Keratinocyte (primary cell): ENCODE results near the gene CACNG3. TPM values are rescaled to one million over a fixed set of nuclear protein-coding genes. Genes with fewer than 3 reads are reported as not detected.

Source experiments
- DNase-seq: peaks from one replicate; pipeline ENCODE4 v3.0.0-alpha.2; 2011; ENCODE audit warnings: low read depth, missing footprints, low spot score
- FAIRE-seq: peaks from 2 replicates; lab custom pipeline; 2011; peaks lifted over from hg19 to GRCh38; lab: Jason Lieb, UNC
- H2AFZ ChIP-seq: 2 replicates; pipeline ENCODE4 v1.6.0; 2012; ENCODE audit warnings: low read length, control low read depth, inconsistent platforms; ENCODE audit not compliant: control insufficient read depth
- H3K27ac ChIP-seq: 2 replicates; pipeline ENCODE4 v1.5.1; 2011; ENCODE audit warnings: low read length; ENCODE audit not compliant: control insufficient read depth, insufficient read depth
- H3K27me3 ChIP-seq: 3 replicates; pipeline ENCODE4 v1.6.0; 2011; ENCODE audit warnings: low read length; ENCODE audit not compliant: control insufficient read depth, insufficient read depth; ENCODE audit errors: extremely low read depth
- H3K36me3 ChIP-seq, 2 experiments: 2 replicates in 1 of 2; 3 replicates in 1 of 2; pipeline ENCODE4 v1.5.1; 2011; ENCODE audit warnings: low read length in 2 of 2, mild to moderate bottlenecking in 1 of 2; ENCODE audit not compliant: control insufficient read depth in 2 of 2, insufficient read depth in 2 of 2; ENCODE audit errors: extremely low read depth in 1 of 2
- H3K4me1 ChIP-seq: 3 replicates; pipeline ENCODE4 v1.5.1; 2011; ENCODE audit warnings: low read length; ENCODE audit not compliant: control insufficient read depth, insufficient read depth; ENCODE audit errors: extremely low read depth
- H3K4me2 ChIP-seq: 3 replicates; pipeline ENCODE4 v1.6.0; 2011; ENCODE audit warnings: low read depth, low read length; ENCODE audit not compliant: control insufficient read depth, insufficient read depth; ENCODE audit errors: extremely low read depth
- H3K4me3 ChIP-seq, 3 experiments: fragments of 200-600 bp in 1 of 3; sonication (generic) in 1 of 3; 2 replicates in 2 of 3; 3 replicates in 1 of 3; pipeline ENCODE4 v1.5.1; 2011 to 2016; ENCODE audit warnings: low read length in 3 of 3, mild to moderate bottlenecking in 3 of 3, control low read depth in 2 of 3, inconsistent platforms in 1 of 3, low read depth in 1 of 3, mixed read lengths in 1 of 3, mixed run types in 1 of 3, moderate library complexity in 1 of 3; ENCODE audit not compliant: control insufficient read depth in 2 of 3, insufficient read depth in 2 of 3; ENCODE audit errors: extremely low read depth in 1 of 3
- H3K79me2 ChIP-seq: 2 replicates; pipeline ENCODE4 v1.6.0; 2012; ENCODE audit warnings: low read length; ENCODE audit not compliant: control insufficient read depth, insufficient read depth
- H3K9ac ChIP-seq: 3 replicates; pipeline ENCODE4 v1.6.0; 2011; ENCODE audit warnings: low read length; ENCODE audit not compliant: control insufficient read depth, insufficient read depth; ENCODE audit errors: extremely low read depth
- H3K9me1 ChIP-seq: 3 replicates; pipeline ENCODE4 v1.6.0; 2011; ENCODE audit warnings: low read length; ENCODE audit not compliant: control insufficient read depth, insufficient read depth; ENCODE audit errors: extremely low read depth
- H3K9me3 ChIP-seq: 2 replicates; pipeline ENCODE4 v1.5.1; 2012; ENCODE audit warnings: low read depth, low read length; ENCODE audit not compliant: control insufficient read depth
- H4K20me1 ChIP-seq: 3 replicates; pipeline ENCODE4 v1.6.0; 2011; ENCODE audit warnings: low read length; ENCODE audit not compliant: control insufficient read depth, insufficient read depth; ENCODE audit errors: extremely low read depth
- CTCF ChIP-seq, 3 experiments: IDR thresholded peaks in 1 of 3; conservative IDR thresholded peaks in 1 of 3; optimal IDR thresholded peaks in 1 of 3; 2 replicates in 2 of 3; 3 replicates in 1 of 3; pipeline versions ENCODE3 to v1.5.1; 2011; ENCODE audit warnings: low read length in 3 of 3, mild to moderate bottlenecking in 3 of 3, moderate library complexity in 2 of 3, control low read depth in 1 of 3, inconsistent platforms in 1 of 3; ENCODE audit not compliant: insufficient read depth in 2 of 3; ENCODE audit errors: extremely low read depth in 1 of 3
- EZH2 ChIP-seq: IDR thresholded peaks from one replicate; pipeline ENCODE4 v1.6.1; 2012; ENCODE audit warnings: inconsistent platforms, mild to moderate bottlenecking, low read length, moderate library complexity
- dilution Hi-C: fragments of 300-500 bp; cut with MboI; formaldehyde crosslinking; loops from one replicate; pipeline ENCODE4 v1.7.0; 2020; ENCODE audit warnings: low sequenced_read_pairs; ENCODE audit not compliant: extremely low pct_ligation_motif_present
- polyA plus RNA-seq, 5 experiments: library from polyadenylated mRNA; depleted of rRNA in 3 of 5; stranded (reverse) in 3 of 5; stranded (forward) in 1 of 5; unstranded in 1 of 5; fragments of >200 nt; gene quantifications; 1 replicate in 1 of 5; 2 replicates in 3 of 5; 3 replicates in 1 of 5; pipeline versions ENCODE4 v1.2.1 to v1.2.3, GENCODE V29; 2011 to 2012; ENCODE audit warnings: missing spikeins in 2 of 5, low read depth in 1 of 5, low replicate concordance in 1 of 5
- small RNA-seq, 3 experiments: library from RNA; depleted of rRNA; stranded (forward); fragments of <200 nt; gene quantifications; one replicate each; pipeline ENCODE3, GENCODE V24; 2012; ENCODE audit warnings: low read depth in 3 of 3, low replicate concordance in 1 of 3; ENCODE audit not compliant: insufficient read length in 3 of 3

CACNG3 gene
- polyA plus RNA-seq, 1 donor (not counting 4 experiments of a cell fraction or from before 2014, with no cell fraction given) = not detected

GRCh38 chr16:24409045-24409444 lies 152.9 kb downstream of the CACNG3 start:
- no peak overlapping the region for H2AFZ ChIP-seq
- FAIRE-seq = no peak

More at GRCh38 chr16:24409045-24409444, 152.9 kb downstream of the CACNG3 start:
- Histone ChIP-seq H3K4me2 (no peak overlapping the region), H3K9me1 (no peaks in the 10 kb centered on the region), H3K27ac (no peak overlapping the region), H3K4me1 (no peaks in the 10 kb centered on the region), H4K20me1 (no peaks in the 10 kb centered on the region), H3K9ac (no peak overlapping the region), H3K79me2 (no peaks in the 10 kb centered on the region), H3K27me3 (no peaks in the 10 kb centered on the region), H3K36me3 (no peaks in the 10 kb centered on the region), H3K9me3 (no peaks in the 10 kb centered on the region), H3K4me3 (no peak overlapping the region)
- peak in 1 of 3 experiments; percentile 18 for TF ChIP-seq CTCF (optimal IDR thresholded peaks at IDR 0.05 in 1 of 3, IDR thresholded peaks at IDR 0.05 in 1 of 3, conservative IDR thresholded peaks at IDR 0.05 in 1 of 3; ENCODE audit: extremely low read depth in 1 of 3, insufficient read depth in 2 of 3, low read length in 3 of 3)
- no peak for TF ChIP-seq EZH2
- dilution Hi-C loops = no loop called here
- DNase-seq = no peak

Small RNAs within 50 kb of the gene (small RNA-seq; reads per million reads assigned to genes)
- gene RF00408 = 0 to 0.25 (median 0.13) reads per million in 3 experiments
- gene RNU7-24P = 0 reads per million in 3 experiments
